Smooth muscle cell of the brain vasculature (primary cell): ENCODE data around the gene TMEM150C.

Source experiments
- DNase-seq: peaks from one replicate; pipeline ENCODE4 v3.0.0-alpha.2; 2012; ENCODE audit warnings: low read depth, low spot score

TMEM150C gene

DNA sequence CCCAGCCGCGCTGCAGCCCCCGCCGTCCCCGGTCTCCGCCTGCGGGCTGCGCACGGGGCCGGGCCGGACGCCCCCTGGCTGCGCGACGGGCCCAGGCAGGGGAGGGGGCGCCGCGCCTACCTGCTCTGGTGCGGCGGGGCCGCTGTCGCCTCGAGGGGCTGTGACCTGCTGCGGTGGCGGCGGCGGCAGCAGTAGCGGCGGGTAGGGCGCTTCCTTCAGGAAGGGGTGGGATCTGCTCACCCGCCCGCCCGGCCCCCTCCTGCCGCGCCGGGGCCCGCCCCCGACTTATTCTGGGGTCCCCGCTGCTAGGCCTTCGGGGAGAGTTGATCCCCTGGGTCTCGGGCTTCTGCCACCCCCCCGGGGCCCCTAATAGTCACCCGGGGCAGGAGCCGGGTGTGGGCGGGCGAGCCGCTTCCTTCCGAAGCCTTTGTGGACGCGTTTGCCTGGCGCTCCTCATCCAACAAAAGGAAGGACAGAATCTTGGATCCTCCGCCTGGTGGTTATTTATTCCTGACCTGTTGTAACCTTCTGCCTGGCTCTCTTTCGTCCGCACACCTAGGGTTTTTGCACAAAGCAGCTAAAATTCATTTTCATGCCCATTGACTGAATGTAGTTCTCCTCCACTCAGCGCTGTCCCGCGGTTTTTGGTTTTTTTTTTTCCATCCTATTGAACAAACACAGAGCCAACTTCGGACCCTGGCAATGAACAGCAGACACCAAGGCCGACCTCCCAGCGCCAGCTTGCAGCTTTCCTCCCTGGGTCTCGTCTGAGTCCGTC lies at the start of gene TMEM150C:
TMEM150C (minus strand) TSS at position 203 of the 778 bp plus-strand sequence. CDS start 57,331 bp downstream, outside the sequence.
- no peak for DNase-seq

GRCh38 chr4:82611527-82611926 lies 49.7 kb upstream of the TMEM150C start:
- DNase-seq, result no peak

DNA sequence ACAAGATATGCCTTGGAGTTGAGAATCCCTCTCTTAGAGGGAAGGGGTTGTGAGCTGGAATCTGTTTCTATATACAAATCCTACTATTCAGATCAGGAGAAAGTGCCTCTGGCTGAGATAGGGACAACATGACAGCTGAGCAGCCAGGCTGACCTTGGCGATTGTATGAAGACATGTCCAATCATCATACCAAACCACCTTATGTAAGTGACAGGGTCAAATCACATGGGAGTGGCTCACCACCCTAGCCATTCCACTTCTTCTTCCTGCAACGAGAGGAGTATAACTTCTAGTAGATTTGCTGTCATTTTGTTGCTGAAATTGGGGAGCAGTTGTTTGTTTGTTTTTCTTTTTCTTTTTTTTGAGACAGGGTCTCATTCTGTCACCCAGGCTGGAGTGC lies 48.3 kb upstream of the TMEM150C start:
- DNase-seq, result no peak

DNA sequence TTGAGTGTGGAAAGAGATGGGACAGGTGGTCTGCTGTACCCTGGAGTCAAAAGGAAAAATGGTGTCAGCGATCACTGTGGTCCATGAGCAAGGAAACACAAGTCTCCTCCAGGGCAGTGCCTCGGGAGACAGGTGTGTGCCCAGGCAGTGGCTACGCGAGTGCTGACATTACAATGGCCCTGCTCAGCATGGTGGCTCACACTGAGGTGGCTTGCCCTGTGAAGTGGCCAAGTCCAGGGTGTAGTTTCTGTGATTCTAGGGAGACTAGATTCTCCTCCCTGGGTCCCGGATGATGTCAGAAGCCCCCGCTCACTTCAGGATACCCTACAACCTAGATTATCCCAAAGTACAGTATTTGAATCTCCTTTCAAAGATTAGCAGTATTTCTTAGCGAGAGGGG lies 44.8 kb upstream of the TMEM150C start:
- DNase-seq, result no peak

- DNase-seq, result no peak
Observed at GRCh38 chr4:82604522-82604921, 42.7 kb upstream of the TMEM150C start.

DNA sequence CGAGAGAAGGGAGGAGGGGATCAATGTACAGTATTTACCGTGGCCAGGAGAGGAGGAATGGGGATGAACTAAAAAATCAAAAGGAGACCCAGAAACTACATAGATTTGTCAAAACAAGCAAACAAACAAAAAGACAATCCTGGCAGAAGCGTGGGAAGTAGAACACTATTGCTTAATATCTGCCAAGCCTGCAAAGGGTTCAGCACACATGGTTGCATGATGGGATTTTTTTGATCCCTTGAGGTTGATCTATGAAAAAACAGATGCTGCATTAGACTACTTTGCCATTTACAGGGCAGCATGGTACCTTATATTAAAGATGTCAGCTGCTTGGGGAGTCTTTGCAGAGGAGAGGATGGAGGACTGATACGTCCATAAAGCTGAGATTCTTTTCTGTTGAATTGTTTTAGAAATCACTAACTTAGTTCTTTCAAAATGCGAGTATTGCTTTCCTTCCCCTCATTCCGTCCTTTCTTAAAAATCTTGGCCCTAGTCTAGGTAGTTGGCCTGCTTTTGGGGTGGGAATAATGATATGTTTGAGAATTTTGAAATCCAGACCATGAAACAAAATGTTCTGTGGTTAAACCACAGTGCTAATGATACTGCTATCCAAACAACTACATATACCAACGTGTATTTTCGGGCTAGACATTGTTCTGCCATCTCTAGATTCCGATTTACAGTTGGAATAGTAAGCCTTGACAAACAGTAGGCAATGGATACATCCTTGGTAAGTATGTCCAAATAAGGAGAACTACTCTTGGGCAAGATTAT lies 39.6 kb upstream of the TMEM150C start:
- no peak for DNase-seq

GRCh38 chr4:82599336-82599735 lies 37.5 kb upstream of the TMEM150C start:
- DNase-seq, result no peak

- DNase-seq, result no peak
Observed at GRCh38 chr4:82594456-82594855, 32.7 kb upstream of the TMEM150C start.

- no peak for DNase-seq
Observed at GRCh38 chr4:82593411-82593810, 31.6 kb upstream of the TMEM150C start.

DNA sequence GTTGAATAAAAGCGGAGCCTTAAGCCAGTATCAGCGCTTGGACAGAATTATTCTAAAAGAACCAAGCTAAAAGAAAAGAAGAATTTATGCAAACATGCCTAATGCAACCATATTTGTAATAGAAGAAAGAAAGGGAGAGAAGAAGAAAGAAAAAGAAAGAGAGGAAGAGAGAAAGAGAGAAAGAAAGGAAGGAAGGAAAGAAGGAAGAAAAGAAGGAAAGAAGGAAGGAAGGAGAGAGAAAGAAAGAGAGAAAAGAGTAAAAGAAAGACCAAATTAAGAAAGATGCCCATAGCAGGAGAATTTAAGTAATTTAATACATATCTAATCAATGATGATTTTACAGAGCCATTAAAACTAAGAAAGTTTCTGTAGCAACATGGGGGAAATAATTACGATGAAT lies 30.9 kb upstream of the TMEM150C start:
- DNase-seq, result no peak

- no peak for DNase-seq
Observed at GRCh38 chr4:82591592-82591991, 29.8 kb upstream of the TMEM150C start.

- DNase-seq, result no peak
Observed at GRCh38 chr4:82589756-82590155, 28.0 kb upstream of the TMEM150C start.

DNA sequence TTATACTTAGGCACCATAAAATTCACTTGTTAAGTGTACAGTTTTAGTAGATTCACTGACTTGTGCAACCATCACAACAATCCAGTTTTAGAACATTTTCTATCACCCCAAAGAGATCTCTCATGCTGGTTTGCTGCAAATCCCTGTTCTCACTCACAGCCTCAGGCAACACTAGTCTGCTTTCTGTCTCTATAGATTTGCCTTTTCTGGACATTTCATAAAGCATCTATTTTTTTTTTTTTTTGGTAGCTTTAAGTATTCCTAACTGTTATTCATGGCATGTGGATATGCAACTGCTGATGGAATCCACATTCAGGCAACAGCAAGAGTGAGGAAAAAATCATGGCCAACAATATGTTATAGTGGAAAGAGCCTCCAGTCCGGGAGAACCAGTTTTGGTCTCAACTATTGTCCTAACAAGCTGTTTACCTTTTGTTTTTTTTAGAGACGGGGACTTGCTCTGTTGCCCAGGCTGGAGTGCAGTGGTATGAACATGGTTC lies 27.0 kb upstream of the TMEM150C start:
- no peak for DNase-seq

GRCh38 chr4:82587826-82588540 lies 26.2 kb upstream of the TMEM150C start:
- no peak for DNase-seq

DNA sequence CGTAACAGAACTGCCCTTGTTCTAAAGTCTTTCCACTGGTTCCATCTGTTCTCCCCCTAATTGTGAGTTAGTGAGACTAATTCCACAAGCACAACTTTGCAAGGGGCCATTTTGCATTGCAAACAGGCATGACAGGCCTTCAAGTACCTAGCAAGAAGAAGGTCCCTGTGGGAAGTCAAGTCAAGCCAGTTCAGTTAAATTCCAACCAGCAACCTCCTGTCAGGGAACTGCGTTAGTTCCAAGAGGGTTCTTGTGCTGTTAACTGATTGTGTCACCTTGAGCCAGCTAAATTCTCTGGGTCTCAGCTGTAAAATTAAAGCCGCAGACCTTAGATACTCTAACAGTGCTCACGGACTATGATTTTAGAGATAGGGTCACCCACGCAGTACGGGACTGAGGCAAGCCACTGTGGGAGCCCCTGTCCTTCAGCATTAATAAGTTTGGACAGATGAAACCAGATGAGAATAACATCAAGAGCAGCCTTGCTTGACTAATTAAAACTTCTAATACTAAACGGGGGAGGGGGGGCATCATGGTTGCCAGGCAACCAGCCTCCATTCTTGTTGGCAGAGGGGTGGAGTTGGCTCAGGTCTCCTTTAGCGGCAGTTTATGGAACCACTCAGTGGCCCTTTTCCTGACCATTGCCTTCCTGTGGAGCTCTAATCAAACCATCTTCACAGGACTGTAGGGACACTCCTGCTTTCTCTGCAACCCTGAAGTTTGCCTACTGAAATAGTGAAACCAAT lies 24.1 kb upstream of the TMEM150C start:
- no peak for DNase-seq

- DNase-seq, result no peak
Observed at GRCh38 chr4:82584931-82585330, 23.1 kb upstream of the TMEM150C start.

- DNase-seq, result no peak
Observed at GRCh38 chr4:82583897-82584587, 22.3 kb upstream of the TMEM150C start.

- DNase-seq, result no peak
Observed at GRCh38 chr4:82579932-82580331, 18.1 kb upstream of the TMEM150C start.

DNA sequence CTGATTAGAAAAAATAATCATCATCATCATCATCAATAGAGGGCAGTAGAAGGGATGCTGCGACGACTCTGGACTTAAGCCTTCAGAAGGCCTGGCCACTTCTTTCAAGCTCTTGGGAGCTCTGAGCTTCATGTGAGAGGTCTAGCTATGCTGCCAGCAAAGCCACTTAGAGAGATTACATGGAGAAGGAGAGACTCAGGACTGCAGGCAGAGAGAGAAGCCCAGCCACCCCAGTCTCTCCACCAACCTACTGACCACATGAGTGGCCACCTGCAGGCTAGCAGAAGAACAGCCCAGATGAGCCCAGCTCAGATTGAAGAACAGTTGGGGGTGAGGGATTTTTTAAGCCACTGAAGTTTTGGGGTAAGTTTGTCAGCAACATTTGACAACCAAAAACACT lies 17.1 kb upstream of the TMEM150C start:
- no peak for DNase-seq

- no peak for DNase-seq
Observed at GRCh38 chr4:82577451-82577850, 15.7 kb upstream of the TMEM150C start.

GRCh38 chr4:82569727-82570126 lies 7.9 kb upstream of the TMEM150C start:
- no peak for DNase-seq
